ENCODE data around the gene SUMO3.

Gene SUMO3

GRCh38 chr21:44817914-44818639 is at the start of gene SUMO3:
Gene SUMO3, minus strand, starts transcription at chr21:44818062. Its CDS starts 94 bp downstream, at chr21:44817968.
- H3K36me3 ChIP-seq: peaks cover 6% of the 10 kb centered on the region
- TF ChIP-seq, protein P1, sequence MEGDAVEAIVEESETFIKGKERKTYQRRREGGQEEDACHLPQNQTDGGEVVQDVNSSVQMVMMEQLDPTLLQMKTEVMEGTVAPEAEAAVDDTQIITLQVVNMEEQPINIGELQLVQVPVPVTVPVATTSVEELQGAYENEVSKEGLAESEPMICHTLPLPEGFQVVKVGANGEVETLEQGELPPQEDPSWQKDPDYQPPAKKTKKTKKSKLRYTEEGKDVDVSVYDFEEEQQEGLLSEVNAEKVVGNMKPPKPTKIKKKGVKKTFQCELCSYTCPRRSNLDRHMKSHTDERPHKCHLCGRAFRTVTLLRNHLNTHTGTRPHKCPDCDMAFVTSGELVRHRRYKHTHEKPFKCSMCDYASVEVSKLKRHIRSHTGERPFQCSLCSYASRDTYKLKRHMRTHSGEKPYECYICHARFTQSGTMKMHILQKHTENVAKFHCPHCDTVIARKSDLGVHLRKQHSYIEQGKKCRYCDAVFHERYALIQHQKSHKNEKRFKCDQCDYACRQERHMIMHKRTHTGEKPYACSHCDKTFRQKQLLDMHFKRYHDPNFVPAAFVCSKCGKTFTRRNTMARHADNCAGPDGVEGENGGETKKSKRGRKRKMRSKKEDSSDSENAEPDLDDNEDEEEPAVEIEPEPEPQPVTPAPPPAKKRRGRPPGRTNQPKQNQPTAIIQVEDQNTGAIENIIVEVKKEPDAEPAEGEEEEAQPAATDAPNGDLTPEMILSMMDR (IDR thresholded peaks at IDR 0.05; ENCODE audit: low read depth, low read length): no peak
- H3K4me3 ChIP-seq (ENCODE audit: low read depth, low read length): peak within 1 kb of the TSS; percentile 29
- H3K9me3 ChIP-seq (ENCODE audit: severe bottlenecking): peaks cover 46% of the 10 kb centered on the region
- peak within 1 kb of the TSS; percentile 80 for H3K27ac ChIP-seq
- no peaks in the 10 kb centered on the region for H3K27me3 ChIP-seq (ENCODE audit: insufficient read depth, low read depth, severe bottlenecking)
- DNase-seq: peak; percentile 62

DNA sequence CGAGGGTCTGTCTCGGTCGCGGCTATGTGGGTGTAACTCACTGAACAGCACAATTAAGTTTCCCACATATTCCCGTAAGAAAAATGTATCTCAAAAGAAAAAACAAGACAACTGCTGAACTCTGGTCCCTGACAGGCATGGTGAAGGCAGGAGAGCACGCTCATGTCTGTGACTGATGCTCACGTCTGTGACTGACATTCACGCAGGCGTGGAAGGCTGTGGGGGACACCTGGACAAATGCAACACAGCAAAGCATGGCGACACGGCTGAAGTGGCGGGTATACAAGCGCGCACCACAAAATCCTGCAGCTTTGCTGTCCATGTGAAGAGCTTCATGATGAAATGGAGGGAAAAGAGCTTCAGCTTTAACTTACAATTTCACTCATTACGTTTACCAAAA is 49.6 kb upstream of the SUMO3 start:
- peaks cover 76% of the 10 kb centered on the region for H3K36me3 ChIP-seq
- no peak overlapping the region for H3K4me3 ChIP-seq (ENCODE audit: low read depth, low read length)
- TF ChIP-seq, protein P1 (IDR thresholded peaks at IDR 0.05; ENCODE audit: low read depth, low read length): no peak

GRCh38 chr21:44866780-44867179 is 48.9 kb upstream of the SUMO3 start:
- Histone ChIP-seq H3K4me3 (ENCODE audit: low read depth, low read length) (no peak overlapping the region), H3K36me3 (peaks cover 79% of the 10 kb centered on the region), H3K9me3 (ENCODE audit: severe bottlenecking) (no peaks in the 10 kb centered on the region), H3K27me3 (ENCODE audit: insufficient read depth, low read depth, severe bottlenecking) (no peaks in the 10 kb centered on the region), H3K27ac (no peak overlapping the region)
- no peak for DNase-seq
- TF ChIP-seq, protein P1 (IDR thresholded peaks at IDR 0.05; ENCODE audit: low read depth, low read length): no peak

More for the DNA sequence above, 49.6 kb upstream of the SUMO3 start:
- H3K27ac ChIP-seq: no peak overlapping the region
- H3K9me3 ChIP-seq (ENCODE audit: severe bottlenecking): no peaks in the 10 kb centered on the region
- DNase-seq: no peak
- no peaks in the 10 kb centered on the region for H3K27me3 ChIP-seq (ENCODE audit: insufficient read depth, low read depth, severe bottlenecking)

DNA sequence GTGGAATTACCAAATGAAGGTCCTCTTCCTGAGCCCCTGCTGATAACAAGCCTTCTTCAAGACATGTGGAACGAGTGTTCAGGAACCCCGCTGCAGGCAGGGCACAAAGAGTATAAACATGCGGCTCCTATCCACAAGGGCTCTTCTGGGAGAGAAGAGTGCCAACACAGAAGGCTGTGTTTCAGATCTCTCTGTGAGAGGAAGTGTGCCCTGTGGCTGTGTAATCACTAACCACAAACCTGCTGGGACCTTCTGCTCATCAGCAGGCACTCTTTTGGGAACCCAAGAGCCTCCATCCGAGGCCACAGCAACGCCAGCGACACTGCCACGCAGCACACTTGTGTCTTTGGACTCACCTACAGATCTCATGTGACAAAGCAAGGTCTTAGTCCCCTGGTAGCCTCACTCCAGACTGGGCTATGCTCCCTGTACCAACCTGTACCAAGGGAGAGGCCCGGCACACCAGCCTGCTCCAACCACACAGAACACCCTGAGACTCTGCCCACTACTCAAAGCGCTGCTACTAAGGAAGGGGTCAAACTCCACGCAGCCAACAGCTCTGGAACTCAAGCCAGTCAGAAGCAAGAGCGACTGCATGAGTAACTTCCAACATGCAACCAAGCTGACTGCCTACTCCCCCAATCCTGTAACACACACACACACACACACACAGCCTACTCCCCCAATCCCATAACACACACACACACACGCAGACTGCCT is 47.9 kb upstream of the SUMO3 start:
- peaks cover 79% of the 10 kb centered on the region for H3K36me3 ChIP-seq
- H3K27ac ChIP-seq: no peak overlapping the region
- no peak overlapping the region for H3K4me3 ChIP-seq (ENCODE audit: low read depth, low read length)
- TF ChIP-seq, protein P1 (IDR thresholded peaks at IDR 0.05; ENCODE audit: low read depth, low read length): no peak
- no peaks in the 10 kb centered on the region for H3K27me3 ChIP-seq (ENCODE audit: insufficient read depth, low read depth, severe bottlenecking)
- H3K9me3 ChIP-seq (ENCODE audit: severe bottlenecking): no peaks in the 10 kb centered on the region
- no peak for DNase-seq

DNA sequence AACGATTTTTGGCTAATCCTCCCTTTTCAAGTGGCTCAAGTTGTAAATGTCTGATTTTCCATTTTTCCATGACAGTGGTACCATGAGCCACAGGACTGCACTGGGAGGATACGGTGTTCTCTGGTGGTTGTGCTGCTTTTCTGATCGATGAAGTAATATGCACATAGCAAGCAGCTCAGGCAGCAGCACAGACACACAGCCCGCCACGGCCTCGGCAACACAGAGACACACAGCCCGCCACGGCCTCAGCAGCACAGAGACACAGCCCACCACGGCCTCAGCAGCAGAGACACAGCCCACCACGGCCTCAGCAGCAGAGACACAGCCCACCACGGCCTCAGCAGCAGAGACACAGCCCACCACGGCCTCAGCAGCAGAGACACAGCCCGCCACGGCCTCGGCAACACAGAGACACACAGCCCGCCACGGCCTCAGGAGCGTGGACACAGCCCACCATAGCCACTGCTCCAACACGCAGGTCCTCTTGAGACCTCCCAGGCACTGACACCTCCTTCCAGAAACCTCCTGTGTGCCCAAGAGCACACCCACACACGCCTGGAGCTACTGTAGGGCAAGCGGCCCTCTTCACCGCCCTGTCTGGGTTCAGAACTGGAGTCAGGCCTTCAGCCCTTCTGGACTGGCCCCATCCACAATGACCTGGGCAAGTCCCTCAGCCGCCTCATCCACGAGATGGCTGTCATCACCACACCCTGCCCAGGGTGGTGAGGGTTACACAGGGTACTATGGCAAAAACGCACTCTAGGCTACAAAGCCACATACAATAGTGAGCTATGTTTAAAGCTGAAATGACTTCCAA is 45.2 kb upstream of the SUMO3 start:
- Histone ChIP-seq H3K4me3 (ENCODE audit: low read depth, low read length) (no peak overlapping the region), H3K9me3 (ENCODE audit: severe bottlenecking) (no peaks in the 10 kb centered on the region), H3K27ac (no peak overlapping the region), H3K36me3 (peaks cover 91% of the 10 kb centered on the region), H3K27me3 (ENCODE audit: insufficient read depth, low read depth, severe bottlenecking) (no peaks in the 10 kb centered on the region)
- TF ChIP-seq, protein P1 (IDR thresholded peaks at IDR 0.05; ENCODE audit: low read depth, low read length): no peak
- no peak for DNase-seq
